ENCODE measurements around the gene ACAA2. TPM values are rescaled to one million over a fixed set of nuclear protein-coding genes. Genes with fewer than 3 reads are reported as not detected.

ACAA2 gene
- total and polyA plus RNA-seq, 9 donors = 56.4 to 73.9 (median 66.9) TPM

- DNase-seq = no peak
- Histone ChIP-seq H3K9me3 (replicated peaks; ENCODE audit: control insufficient read depth, low read depth, low read length) (no peaks in the 10 kb centered on the region), H3K4me3 (ENCODE audit: low read length) (no peak overlapping the region), H3K27me3 (ENCODE audit: control insufficient read depth, insufficient read depth, low read length) (no peaks in the 10 kb centered on the region), H3K4me1 (ENCODE audit: control insufficient read depth, insufficient read depth, low read length) (peaks cover 10% of the 10 kb centered on the region), H3K36me3 (ENCODE audit: control insufficient read depth, insufficient read depth, low read length) (no peaks in the 10 kb centered on the region), H3K27ac (ENCODE audit: low read length) (no peak overlapping the region)
- WGBS (ENCODE audit: insufficient coverage) = 90% methylated on average over 1 of the region's 1 CpG
Observed at GRCh38 chr18:49769047-49769728, 44.1 kb downstream of the ACAA2 start.

DNA sequence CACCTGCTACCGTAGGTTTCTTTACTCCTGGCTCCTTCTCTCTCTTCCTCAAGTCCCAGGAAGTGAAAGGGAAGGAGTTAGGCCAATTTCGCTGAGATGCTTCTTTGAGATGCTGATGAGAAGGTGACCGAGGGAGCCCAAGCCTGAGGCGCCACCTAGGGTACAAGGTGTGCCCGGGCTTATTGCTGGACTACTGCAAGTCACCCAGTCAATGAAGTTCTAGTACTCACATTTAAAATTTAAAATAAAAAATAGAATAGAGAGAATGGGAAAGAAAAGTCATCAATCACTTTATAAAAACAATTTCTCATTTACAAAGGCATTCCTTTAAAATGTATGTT, 45.3 kb downstream of the ACAA2 start:
- H3K4me1 ChIP-seq (ENCODE audit: control insufficient read depth, insufficient read depth, low read length) = peaks cover 10% of the 10 kb centered on the region
- no CpG with 5 or more reads among the region's 5 CpGs for WGBS (ENCODE audit: insufficient coverage)
- H3K36me3 ChIP-seq (ENCODE audit: control insufficient read depth, insufficient read depth, low read length) = no peaks in the 10 kb centered on the region
- H3K9me3 ChIP-seq (replicated peaks; ENCODE audit: control insufficient read depth, low read depth, low read length) = no peaks in the 10 kb centered on the region
- H3K4me3 ChIP-seq (ENCODE audit: low read length) = no peak overlapping the region
- DNase-seq = peak; percentile 84
- no peaks in the 10 kb centered on the region for H3K27me3 ChIP-seq (ENCODE audit: control insufficient read depth, insufficient read depth, low read length)
- no peak overlapping the region for H3K27ac ChIP-seq (ENCODE audit: low read length)

DNA sequence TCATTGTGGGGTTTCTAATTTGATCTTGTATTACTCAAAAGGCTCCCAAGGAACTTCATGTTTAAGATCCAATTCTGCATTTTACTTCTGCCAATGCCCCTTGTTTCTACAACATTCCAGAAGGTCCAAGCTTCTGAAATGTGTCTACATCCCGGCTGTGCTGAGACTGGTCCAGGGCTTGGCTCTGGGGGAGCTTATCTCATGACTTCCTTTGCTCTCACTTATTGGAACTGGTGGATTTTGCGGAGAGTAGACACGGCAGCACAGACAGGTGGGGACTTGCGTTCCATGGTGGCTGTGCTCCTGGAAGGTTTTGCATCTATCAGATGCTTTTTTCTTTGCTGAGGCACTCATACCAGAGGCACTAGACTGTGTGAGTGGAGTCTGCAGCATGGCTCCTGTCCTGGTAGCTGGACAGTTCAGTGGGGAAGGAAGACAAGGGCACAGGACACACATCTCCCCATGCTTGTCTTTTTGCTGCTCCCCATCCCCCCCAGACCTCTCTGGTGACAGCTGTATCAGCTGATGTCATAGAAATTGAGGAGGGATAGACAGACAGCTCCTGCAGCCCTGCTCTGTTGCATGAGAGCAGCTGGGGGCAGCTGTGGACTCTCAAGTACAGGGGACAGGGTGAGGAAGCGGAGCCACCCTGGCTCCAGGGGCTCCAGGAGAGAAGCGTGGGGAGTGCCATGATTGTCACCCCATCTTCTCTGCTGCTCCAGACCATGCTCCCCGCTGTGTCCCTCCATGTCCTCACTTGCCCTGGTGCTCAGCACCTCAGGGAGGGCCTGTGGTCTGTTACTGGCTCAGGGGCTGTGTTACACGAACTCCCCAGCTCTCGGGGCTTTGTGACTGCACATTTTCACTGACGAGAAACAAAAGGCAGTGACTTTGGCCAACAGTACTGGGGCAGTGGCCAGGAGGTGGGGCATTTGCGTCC, 46.0 kb downstream of the ACAA2 start:
- 53% methylated on average over 8 of the region's 11 CpGs for WGBS (ENCODE audit: insufficient coverage)
- Histone ChIP-seq H3K4me1 (ENCODE audit: control insufficient read depth, insufficient read depth, low read length) (peaks cover 10% of the 10 kb centered on the region), H3K4me3 (ENCODE audit: low read length) (no peak overlapping the region), H3K27me3 (ENCODE audit: control insufficient read depth, insufficient read depth, low read length) (no peaks in the 10 kb centered on the region), H3K36me3 (ENCODE audit: control insufficient read depth, insufficient read depth, low read length) (no peaks in the 10 kb centered on the region), H3K9me3 (replicated peaks; ENCODE audit: control insufficient read depth, low read depth, low read length) (no peaks in the 10 kb centered on the region), H3K27ac (ENCODE audit: low read length) (no peak overlapping the region)
- DNase-seq = peak; percentile 31

DNA sequence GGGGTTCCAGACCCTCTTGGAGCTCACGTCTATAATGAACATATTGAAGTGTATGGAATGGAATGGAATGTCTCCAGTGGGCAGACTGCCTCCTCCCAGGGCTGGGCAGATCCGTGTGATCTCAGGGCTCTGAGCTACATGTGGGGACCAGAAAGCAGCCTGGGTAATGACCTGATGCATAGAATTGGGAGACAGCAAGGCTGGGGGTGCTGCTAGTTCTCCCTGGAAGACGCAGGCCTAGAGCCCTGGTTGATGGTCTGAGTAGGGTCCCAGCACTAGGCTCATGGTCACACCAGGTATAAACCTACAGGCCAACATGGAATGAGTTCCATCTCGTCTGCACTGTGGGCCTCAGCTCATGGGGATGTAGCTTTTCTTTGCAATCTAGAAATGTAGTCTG, 46.7 kb downstream of the ACAA2 start:
- no peak for DNase-seq
- Histone ChIP-seq H3K4me1 (ENCODE audit: control insufficient read depth, insufficient read depth, low read length) (peaks cover 10% of the 10 kb centered on the region), H3K4me3 (ENCODE audit: low read length) (no peak overlapping the region), H3K9me3 (replicated peaks; ENCODE audit: control insufficient read depth, low read depth, low read length) (no peaks in the 10 kb centered on the region), H3K27me3 (ENCODE audit: control insufficient read depth, insufficient read depth, low read length) (no peaks in the 10 kb centered on the region), H3K36me3 (ENCODE audit: control insufficient read depth, insufficient read depth, low read length) (no peaks in the 10 kb centered on the region), H3K27ac (ENCODE audit: low read length) (no peak overlapping the region)
- 61% methylated on average over 2 of the region's 4 CpGs for WGBS (ENCODE audit: insufficient coverage)

DNA sequence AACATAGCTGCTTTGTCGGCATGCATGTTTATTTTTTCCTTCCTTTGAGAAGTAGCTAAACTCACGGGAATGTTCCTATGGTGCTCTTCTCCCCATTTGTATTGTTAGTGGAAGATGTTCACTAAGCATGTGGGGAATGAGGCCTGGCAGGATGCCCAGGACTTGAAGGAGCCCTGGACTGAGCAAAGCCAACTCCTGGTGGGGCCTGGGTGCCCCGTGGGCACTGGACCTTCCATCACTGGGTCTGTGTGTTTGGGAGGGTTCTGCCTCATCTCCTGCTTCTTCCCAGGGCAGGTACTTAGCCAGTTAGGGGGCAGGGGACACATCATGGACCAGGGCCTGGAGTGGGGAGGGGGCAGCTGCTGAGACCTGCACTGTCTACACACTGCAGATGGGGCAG, 49.3 kb downstream of the ACAA2 start:
- Histone ChIP-seq H3K4me1 (ENCODE audit: control insufficient read depth, insufficient read depth, low read length) (peaks cover 10% of the 10 kb centered on the region), H3K27me3 (ENCODE audit: control insufficient read depth, insufficient read depth, low read length) (no peaks in the 10 kb centered on the region), H3K9me3 (replicated peaks; ENCODE audit: control insufficient read depth, low read depth, low read length) (no peaks in the 10 kb centered on the region), H3K4me3 (ENCODE audit: low read length) (no peak overlapping the region), H3K27ac (ENCODE audit: low read length) (no peak overlapping the region), H3K36me3 (ENCODE audit: control insufficient read depth, insufficient read depth, low read length) (no peaks in the 10 kb centered on the region)
- no peak for DNase-seq
- WGBS (ENCODE audit: insufficient coverage) = no CpG with 5 or more reads among the region's 3 CpGs

DNA sequence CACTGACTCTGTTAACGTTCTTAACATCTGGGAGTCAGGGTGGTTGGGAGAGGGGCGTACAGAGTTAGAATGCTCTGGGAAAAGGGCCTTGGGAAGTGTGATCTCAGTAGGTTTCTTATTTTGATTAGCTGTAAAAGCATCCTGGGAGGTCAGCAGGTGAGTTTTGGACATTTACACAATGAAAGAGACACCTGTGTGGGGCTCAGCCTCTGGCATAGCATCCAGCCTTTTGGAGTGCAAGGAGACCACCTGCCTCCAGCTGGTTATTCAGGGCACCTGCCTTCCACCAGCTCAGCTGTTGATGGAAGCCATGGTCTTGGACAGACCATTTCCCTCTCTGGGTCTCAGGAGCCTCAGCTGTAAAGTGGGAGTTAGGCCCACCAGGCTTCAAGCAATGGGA, 49.7 kb downstream of the ACAA2 start:
- Histone ChIP-seq H3K27me3 (ENCODE audit: control insufficient read depth, insufficient read depth, low read length) (no peaks in the 10 kb centered on the region), H3K36me3 (ENCODE audit: control insufficient read depth, insufficient read depth, low read length) (no peaks in the 10 kb centered on the region), H3K4me3 (ENCODE audit: low read length) (no peak overlapping the region), H3K4me1 (ENCODE audit: control insufficient read depth, insufficient read depth, low read length) (peaks cover 10% of the 10 kb centered on the region), H3K27ac (ENCODE audit: low read length) (no peak overlapping the region), H3K9me3 (replicated peaks; ENCODE audit: control insufficient read depth, low read depth, low read length) (no peaks in the 10 kb centered on the region)
- WGBS (ENCODE audit: insufficient coverage) = 56% methylated on average over 2 of the region's 2 CpGs
- DNase-seq = no peak

- Histone ChIP-seq H3K4me1 (ENCODE audit: control insufficient read depth, insufficient read depth, low read length) (peaks cover 4% of the 10 kb centered on the region), H3K27me3 (ENCODE audit: control insufficient read depth, insufficient read depth, low read length) (no peaks in the 10 kb centered on the region), H3K9me3 (replicated peaks; ENCODE audit: control insufficient read depth, low read depth, low read length) (no peaks in the 10 kb centered on the region), H3K27ac (ENCODE audit: low read length) (no peak overlapping the region), H3K36me3 (ENCODE audit: control insufficient read depth, insufficient read depth, low read length) (no peaks in the 10 kb centered on the region), H3K4me3 (ENCODE audit: low read length) (no peak overlapping the region)
- WGBS (ENCODE audit: insufficient coverage) = 89% methylated on average over 29 of the region's 35 CpGs
- DNase-seq = no peak
Observed at GRCh38 chr18:49762191-49763077, 50.9 kb downstream of the ACAA2 start.

- Histone ChIP-seq H3K9me3 (replicated peaks; ENCODE audit: control insufficient read depth, low read depth, low read length) (no peaks in the 10 kb centered on the region), H3K27me3 (ENCODE audit: control insufficient read depth, insufficient read depth, low read length) (no peaks in the 10 kb centered on the region), H3K36me3 (ENCODE audit: control insufficient read depth, insufficient read depth, low read length) (no peaks in the 10 kb centered on the region), H3K4me1 (ENCODE audit: control insufficient read depth, insufficient read depth, low read length) (no peaks in the 10 kb centered on the region), H3K27ac (ENCODE audit: low read length) (no peak overlapping the region), H3K4me3 (ENCODE audit: low read length) (no peak overlapping the region)
- 92% methylated on average over 4 of the region's 10 CpGs for WGBS (ENCODE audit: insufficient coverage)
- DNase-seq = no peak
Observed at GRCh38 chr18:49761771-49762170, 51.6 kb downstream of the ACAA2 start.

DNA sequence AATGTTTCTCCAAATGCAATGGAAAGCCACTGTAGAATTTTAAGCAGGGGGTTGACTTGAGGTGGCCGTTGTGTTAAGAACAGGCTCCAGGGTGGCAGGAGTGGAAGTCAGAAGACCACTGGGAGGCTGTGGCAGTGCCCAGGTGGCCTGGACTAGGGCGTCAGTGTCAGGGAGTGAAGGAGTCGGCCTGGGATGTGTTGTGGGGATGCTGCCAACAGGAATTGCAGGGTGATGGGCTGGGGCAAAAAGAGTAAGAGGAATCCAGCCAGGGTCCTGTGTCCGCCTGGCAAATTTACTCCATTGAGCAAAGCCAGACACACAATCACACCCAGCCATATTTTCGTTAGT, 55.1 kb downstream of the ACAA2 start:
- Histone ChIP-seq H3K36me3 (ENCODE audit: control insufficient read depth, insufficient read depth, low read length) (no peaks in the 10 kb centered on the region), H3K27me3 (ENCODE audit: control insufficient read depth, insufficient read depth, low read length) (no peaks in the 10 kb centered on the region), H3K4me1 (ENCODE audit: control insufficient read depth, insufficient read depth, low read length) (no peaks in the 10 kb centered on the region), H3K9me3 (replicated peaks; ENCODE audit: control insufficient read depth, low read depth, low read length) (no peaks in the 10 kb centered on the region), H3K27ac (ENCODE audit: low read length) (no peak overlapping the region), H3K4me3 (ENCODE audit: low read length) (no peak overlapping the region)
- DNase-seq = no peak
- WGBS (ENCODE audit: insufficient coverage) = 79% methylated on average over 3 of the region's 5 CpGs

All from muscle of leg (tissue), 11 donors.